ENCODE data around the gene FAM131C.
"Not testable (repeated sequence)": the region's sequence is repeated elsewhere in the genome, so short reads cannot be mapped to it uniquely, and the experiment has no call there.

Gene FAM131C, protein sequence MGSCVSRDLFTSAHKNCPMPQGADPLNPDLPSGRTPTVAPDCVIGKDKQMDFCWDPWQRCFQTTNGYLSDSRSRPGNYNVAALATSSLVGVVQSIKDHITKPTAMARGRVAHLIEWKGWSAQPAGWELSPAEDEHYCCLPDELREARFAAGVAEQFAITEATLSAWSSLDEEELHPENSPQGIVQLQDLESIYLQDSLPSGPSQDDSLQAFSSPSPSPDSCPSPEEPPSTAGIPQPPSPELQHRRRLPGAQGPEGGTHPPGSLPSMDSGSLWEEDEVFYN

DNA sequence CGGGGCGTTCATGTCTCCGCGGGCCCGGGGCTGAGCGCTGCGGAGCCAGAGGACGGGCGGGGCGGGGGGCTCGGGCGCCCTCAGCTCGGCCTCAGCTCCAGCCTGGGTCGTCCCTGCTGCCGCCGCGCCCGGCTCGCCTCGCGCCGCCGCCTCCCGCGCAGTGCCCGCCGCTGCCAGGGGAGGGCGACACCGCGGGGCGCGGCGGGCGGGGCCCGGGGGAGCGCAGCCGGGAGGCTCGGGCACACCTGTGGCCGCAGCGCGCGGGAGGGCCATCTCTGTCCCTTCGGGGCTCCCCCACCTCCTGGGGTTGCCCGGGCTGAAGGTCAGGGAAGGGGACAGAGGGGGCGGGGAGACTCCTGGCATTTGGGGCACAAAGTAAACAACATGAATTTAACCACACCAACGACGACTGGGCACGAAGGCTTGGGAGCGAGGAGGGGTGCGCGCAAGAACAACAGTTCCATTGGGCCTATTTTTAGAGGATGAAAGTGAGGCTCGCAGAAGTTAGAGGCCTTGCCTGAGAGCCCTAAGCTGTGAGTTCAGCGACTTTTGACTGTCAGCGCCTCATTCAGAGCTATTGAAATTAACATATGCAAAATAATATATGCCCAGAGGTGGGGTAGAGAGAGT, at the start of gene FAM131C:
Gene FAM131C, minus strand, starts transcription at position 162 of the 630 bp plus-strand sequence. CDS start 209 bp downstream, outside the sequence.
- no peak for DNase-seq

DNA sequence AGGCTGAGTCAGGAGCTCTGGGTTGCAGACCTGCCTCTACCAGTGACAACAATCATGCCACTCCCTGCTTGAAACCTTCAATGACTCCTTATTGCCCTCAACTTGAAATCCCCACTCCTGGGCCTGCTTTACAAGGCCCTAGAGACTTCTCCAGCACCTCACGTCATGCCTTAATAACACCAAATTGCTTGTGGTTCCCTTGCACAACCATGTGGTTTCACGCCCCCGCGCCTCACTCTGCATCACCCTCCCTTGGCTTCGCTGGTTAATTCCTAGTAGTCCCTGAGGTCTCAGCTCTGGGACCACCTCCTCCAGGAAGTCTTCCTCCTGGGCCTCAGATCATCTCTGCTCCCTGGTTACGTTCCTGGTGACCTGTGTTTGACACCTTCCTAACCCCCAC, 49.5 kb upstream of the FAM131C start:
- peak; percentile 85 for DNase-seq

DNA sequence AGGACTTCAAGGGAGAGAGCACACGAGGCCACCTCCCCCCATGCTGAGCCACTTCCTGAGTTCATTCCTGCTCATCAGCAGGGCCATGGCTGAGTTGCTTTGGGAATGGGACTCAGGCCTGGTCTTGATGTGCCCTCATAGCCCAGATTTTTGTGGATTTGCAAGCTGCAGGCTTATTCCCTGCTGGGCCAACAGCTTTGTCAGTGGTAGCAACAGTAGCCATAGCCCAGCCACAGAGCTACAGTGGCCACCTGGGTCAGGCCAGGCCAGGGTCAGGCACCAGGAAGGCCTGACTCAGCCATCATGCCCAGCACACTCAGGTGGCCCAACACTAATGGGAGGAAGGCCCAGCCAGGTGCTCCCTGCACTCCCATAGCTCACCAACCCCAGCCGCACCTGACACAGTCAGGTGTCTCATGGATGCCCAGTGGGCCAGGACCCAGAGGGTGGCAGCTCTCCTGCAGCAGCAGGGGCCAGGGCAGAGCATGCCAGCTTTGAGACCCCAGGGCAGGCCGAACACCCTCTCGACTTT, 49.0 kb upstream of the FAM131C start:
- DNase-seq, result no peak

DNA sequence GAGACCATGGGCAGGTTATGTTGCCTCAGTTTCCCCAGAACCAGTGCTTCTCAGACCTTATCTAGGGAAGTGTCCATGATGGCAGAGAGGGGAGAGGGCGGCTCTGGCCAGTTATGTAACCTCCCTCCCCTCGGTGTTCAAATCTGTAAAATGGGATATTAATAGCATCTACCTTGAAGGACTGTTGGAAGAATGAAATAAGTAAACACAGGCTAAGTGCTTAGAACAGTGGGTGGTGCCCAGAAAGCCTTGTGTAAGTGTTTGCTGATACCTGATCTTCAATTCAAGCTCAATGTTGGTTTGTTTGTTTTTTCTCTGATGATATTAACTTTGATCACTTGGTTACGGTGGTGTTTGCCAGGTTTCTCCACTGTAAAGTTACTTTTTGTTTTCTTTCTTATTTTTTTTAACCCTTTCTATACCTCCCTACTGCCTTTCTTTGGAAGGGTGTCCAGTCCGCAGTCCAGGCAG, 47.5 kb upstream of the FAM131C start:
- no peak for DNase-seq

DNA sequence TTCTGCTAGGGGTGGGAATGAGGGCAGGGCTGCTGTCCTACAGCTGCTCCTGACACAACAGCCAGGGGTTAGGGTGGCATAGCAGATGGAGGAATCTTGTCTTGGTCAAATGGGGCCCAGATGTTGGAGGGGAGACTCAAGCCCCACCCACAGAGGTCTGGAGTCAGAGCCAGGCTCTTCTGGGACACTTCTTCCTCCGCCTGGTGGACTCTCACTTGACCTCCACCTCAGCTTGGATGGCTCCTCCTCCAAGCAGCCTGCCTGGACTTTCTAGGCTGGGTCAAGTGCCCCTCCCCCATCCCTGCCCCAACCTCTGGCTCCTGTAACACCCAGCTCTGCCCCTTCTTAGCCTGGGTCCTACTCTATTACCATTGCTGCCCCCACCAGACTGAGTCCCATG, 47.0 kb upstream of the FAM131C start:
- DNase-seq, result no peak

DNA sequence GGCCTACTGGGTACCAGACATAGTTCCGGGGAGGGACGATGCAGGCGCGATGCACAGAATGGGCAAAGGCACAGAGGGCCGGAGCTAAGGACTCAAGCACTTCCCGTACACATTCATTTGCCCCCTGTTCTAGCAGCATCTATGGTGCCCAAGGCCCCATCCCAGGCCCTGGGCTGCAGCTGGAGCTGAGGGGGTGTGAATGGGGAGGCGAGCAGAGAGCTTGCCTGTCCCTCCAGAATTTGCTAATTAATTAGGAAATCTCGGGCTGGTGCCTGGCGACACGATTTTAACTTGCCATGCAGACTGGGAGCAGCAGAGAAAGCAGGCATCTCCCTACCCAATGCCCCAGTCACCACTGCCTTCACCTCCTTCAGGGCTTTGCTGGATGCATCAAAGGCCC, 46.5 kb upstream of the FAM131C start:
- DNase-seq, result no peak

DNA sequence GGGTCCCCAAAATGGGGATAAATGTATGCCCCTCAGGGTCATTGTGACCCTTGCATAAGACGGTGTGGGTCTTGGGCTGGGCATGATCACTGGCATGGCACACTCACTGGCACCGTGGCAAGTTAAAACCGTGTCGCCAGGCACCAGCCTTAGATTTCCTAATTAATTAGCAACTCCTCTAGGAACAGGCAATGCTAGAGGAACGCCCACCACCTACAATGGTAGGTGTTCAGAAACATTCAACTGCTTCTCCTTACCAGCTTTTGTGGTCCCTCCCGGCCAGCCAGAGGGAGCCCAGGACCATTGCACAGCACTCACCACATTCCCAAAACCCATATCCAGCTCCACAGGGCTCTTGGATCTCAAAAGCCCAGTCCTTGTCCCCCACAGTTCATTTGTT, 46.1 kb upstream of the FAM131C start:
- DNase-seq, result no peak

DNA sequence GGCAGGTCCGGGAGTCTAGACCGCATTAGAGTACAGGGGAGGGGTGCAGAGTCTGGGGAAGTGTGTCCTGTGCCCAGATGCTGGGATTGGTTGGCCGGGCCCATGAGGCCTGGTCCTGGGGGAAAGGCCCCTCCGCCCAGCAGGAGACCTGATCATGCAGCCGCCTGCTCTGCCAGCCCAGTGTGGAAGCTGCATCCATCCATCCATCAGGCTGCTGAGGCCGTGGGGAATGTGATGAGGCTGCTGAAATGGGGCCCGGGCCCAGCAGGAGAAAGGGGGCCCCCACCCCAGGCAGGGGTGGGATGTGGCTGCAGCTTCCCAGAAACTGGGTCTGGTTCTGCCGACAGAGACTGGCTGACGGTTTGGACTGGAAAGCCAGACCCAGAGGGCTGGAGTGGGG, 45.3 kb upstream of the FAM131C start:
- no peak for DNase-seq

DNA sequence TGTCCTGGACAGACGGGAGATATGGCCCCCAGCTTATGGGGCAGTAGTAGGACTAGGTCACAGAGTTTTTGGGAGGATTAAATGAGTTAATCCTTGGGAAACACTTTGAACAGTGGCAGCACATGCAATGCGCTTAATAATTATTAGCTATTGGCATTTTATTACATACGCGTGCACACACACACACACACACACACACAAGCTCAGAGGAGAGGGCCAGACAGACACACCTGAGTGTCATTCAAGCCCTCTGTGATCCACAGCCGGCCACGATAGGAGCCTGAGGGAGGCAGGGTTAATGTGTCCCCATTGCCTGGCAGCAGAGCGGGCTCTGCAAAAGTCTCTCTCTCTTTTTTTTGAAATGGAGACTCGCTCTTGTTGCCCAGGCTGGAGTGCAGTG, 44.5 kb upstream of the FAM131C start:
- no peak for DNase-seq

DNA sequence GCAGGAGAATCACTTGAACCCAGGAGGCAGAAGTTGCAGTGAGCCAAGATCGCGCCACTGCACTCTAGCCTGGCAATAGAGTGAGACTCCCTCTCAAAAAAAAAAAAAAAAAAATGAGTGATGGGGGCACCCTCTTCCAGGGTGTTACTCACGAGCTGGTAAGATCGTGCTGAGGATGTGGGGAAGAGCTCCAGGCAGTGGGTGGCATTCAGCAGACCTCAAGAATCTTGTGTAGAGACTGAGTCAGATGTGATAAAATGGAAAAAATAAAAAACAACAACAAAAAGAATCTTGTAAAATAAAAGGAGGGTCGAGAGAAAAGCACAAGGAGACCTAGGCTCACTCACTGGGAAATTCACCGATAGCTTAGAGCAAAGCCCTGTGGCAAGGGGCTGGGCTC, 43.9 kb upstream of the FAM131C start:
- DNase-seq, result no peak

DNA sequence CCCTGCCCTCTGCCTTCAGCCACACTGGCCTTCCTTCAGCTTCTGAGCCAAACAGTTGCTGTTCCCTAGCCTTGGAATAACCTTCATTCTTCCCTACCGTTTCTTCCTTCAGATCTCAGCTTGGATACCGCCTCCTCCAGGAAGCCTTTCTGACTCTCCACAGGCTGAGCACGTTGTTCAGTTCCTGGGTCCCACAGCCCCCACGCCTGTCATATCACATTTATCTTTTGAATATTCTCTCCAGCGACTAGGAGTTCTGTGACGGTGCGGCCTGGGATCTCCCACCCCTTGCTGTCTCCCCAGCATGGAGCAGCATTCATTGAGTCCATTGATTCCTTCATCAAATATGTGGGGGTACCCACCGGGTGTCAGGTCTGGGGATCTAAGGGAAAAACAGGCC, 43.2 kb upstream of the FAM131C start:
- no peak for DNase-seq

DNA sequence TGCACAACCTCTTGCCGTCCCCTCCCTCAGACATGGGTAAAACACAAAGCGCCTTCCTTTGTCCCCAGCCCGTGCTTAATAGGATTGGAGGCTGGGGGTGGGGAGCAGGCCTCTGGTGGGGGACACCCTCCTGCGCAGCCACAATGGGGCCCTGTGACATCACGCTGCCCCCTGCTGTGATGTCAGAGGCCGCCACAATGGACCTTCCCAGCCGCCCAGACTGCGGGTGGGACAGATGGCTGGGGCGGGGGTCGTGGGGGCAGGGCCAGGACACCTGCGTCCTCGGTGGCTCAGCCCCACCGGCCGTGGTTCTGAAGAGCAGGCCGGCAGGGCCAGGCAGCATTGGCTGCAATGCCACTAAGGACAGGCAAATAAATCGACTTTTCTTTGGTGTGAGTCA, 42.6 kb upstream of the FAM131C start:
- no peak for DNase-seq

DNA sequence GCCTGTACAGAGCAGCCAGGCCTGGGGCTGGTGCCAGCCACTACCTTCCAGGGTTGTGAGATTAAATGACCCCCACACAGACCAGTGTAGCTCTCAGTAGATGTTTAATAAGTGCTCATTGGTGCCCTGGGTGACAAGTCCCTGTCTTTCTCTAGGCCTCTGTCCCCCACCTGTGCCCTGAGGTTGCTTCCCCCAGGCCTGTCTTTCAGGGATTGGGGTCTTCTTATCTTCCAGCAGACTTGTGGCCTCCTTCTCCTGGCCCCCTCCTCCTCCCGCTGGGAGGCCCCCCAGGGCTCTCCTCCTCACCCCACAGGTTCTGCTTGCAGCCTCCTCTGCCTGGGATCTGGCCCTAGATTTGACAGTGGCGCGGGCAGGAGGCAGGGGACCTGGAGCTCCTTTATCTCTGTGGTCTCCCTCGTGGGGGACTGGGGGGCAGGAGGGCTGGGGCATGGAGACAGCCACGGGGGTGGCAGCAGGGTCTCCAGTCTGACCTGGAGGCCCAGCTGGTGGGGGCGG, 42.1 kb upstream of the FAM131C start:
- no peak for DNase-seq

DNA sequence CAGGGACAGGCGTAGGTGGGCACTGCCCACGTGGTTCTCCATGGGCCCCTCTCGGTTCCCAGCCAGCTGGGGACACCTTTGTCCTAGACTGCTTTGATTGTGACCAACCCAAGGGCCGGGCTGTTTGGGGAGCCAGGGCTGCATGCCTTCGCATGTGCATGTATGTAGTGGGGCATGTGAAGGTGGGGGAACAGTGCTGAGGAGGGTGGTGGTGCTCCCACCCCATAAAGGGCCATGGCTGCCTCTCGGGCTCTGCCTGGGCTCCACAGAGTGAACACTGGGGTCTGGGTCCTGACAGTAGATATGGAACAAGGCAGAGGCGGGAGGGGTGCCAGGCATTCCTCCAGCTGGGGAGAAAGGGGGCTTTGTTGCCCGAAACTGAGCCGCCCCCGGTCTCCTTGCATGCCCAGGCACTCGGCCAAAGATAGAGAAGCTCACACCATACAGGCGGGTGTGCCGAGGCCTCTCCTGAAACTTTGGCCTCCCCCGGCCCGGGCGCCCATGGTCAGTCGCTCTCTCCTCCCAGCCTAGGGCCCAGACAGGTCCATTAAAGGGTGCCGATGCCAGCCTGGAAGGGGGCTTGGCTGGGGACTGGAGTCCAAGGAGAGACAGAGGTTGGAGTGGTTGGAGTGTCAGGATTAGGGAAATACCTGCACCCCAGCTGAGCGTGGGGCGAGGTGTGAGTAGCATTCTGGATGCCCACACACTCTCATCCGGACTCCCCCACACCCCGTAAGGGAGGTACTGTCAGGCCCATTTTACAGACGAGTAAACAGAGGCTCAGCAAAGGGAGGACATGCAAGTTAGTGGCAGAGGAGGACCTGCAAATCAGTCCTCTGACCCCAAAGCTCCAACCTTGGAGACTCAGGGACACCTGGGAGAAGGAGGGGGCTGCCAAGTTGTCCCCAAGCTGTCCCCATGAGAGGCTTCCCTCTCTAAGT, 41.3 kb upstream of the FAM131C start:
- no peak for DNase-seq

DNA sequence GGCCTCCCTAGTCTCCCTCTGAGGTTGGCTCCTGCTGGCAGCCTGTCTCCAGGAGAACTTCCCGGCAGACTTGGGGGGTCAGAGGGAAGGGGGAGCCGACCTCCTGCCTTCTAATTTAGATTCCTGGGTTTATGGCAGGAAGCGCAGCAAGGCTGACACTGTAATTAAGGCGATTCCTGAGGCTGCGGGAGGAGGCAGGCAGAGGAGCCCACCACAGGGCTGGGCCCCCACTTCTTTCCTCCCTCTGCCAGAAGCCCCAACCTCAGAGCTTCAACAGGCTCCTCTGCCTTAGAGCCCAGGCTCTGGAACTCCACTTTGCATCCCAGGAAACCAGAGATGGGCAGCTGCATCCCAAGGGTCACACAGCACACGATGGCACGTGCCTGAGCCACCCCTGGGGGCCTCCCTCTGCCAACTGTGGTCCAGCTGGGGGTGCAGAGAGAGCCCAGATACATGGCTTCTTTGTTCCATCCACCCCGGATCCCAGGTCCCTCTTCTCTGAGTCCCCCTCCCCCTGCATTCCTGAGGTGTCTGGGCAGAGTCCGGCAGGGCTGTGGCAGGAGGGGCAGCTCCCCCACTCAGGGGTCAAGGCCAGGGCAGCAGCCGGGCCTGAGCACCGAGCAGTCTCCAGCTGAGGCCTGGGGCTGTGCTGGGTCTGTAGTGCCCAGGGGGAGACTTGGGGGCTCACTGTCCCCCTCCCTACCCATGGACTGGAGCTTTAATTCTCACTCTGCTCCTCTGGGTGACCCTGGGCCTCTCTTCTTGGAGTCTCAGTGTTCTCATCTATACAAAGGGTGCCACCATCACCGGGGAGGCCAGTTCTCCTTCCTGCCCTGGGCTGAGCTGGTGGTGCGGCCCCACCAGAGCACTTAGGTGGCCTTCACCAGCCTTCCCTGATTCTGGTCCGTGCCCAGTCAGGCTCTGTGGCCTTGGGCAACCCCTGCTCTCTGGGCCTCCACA, 39.4 kb upstream of the FAM131C start:
- DNase-seq, result no peak

DNA sequence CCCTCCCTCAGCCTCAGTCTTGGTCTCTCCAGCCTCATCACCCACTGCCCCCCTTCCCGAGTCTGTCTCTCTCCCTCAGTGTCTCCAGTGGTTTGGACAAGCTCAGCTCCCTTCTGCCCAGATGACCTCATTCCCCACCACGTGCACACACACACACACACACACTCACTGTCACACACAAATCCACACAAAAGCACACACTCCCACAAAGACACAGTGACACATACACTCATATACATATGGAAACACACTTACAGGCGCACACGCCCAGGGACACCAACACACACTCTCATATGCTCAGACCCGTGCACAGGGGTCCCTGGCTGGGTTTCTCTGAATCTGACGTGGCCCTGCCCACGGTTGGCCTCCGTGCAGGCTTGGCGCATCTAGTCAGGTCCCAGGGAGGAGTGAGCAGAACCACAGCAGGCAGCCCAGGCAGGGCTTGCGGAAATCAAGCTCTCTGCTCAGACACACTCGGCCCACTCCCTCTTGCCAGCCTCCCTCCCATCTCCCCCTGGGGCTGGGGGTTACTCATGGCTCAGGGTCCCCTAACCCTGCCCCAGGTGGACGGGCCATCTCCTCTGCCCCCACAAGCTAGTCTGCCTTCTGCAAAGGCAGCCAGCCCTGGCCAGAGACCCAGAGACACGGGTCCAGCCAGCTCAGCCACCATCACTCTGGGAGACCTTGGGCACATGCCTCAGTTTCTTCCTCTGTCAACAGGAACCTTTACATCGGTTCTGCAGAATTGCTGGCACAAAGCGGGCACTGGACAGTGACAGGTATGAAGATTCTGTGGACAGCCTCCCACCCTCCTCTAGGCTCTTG, 38.5 kb upstream of the FAM131C start:
- DNase-seq, result no peak

DNA sequence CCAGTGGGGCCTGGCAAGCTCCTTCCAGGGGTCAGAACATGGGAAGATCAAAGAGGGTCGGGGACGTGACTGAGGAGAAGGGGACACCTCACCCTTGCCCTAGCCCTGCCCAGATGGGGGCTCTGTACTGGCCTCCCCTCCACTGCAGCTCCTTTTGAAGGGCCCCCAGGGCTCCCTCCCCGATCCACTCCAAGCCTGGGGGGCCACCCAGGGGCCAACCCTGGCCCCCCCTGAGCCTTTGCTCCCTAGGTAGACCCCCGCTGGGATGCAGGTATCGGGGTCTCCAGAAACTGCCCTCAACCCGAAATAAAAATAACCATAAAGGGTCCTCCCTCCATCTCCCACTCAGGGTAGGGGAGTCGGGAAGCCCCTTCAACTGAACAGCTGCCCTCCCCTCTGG, 37.4 kb upstream of the FAM131C start:
- no peak for DNase-seq

DNA sequence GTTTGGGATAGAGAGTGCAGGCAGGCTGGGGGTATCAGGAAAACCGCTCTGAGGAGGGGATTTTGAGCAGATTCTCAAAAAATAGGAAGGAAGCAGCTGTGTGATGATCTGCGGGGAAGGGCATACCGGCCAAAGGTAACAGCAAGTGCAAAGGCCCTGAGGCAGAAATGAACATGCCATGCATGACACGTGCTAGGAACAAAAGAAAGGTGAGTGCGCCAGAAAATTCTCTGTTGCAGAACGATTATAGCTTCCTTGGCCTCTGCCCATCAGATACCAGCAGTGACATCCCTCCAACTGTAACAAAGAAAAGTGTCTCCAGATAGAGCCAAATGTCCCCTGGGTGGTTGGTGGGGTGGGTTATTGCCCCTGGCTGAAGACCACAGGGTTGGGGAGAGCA, 37.0 kb upstream of the FAM131C start:
- no peak for DNase-seq

DNA sequence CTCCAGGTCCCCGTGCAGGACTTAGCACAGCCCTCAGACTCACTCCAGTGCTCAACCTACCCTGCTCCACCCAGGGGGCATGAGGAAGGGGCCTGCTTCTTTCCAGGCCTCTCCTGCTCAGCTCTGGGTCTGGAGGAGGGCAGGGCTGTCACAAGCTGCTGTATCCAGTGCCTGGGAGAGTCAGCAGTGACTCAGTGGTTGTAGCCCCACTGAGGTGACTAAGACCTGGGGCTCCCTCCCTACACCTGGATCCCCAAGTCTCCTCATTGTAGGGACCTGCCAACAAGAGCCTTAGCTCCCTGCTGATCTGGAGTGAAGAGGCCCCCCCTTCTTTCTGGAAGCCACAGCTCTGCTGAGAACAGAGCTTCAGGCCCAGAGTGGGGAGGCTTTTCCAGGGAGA, 36.1 kb upstream of the FAM131C start:
- no peak for DNase-seq

DNA sequence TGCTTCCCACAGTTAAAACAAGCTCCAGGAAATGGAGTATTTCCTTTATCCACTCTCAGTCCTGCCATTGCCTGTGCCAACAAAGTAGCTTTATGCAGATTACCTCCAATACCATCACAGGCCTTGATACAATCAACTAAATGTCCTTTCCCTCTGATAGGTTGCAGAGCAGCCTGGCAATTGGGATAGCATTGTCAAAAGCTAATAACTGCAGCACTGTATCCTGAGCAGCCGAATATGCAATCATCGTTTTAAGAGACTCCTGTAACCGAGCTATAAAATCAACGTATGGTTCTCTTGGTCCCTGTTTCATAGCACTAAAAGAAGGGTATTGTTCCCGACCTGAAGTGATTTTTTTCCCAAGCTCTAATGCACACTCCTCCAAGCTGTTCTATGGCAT, 33.6 kb upstream of the FAM131C start:
- not testable (repeated sequence) for DNase-seq

DNA sequence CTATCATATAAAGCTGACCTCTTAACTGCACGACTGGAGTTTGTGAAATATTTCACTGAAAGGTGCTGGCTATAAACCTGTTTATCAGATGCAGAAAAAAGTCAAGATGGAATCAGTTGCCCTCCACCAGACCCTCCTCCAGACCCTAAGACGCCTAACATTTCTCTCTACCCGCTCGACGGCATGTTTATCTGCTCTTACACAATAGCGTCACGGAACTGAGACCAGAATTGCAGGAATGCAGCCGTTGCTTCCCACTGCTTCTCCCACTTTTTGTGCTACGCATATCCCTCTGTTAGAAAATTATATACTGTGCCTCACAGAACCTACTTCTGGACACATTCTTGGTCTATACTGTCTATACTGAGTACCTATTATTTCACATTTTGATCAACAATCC, 28.2 kb upstream of the FAM131C start:
- DNase-seq, result no peak
